LNCAP (cell line): Measurements from ENCODE around the gene NEK6.

ENCODE experiments used
- CTCF ChIP-seq: fragments of 450-650 bp; IDR thresholded peaks from 2 replicates; pipeline ENCODE4 v1.5.1; 2017; ENCODE audit warnings: mild to moderate bottlenecking

NEK6 gene

GRCh38 chr9:124285490-124285889, 27.7 kb downstream of the NEK6 start:
- TF ChIP-seq CTCF, result no peak

- no peak for TF ChIP-seq CTCF
Measured at GRCh38 chr9:124285903-124286291, 28.1 kb downstream of the NEK6 start.

- no peak for TF ChIP-seq CTCF
Measured at GRCh38 chr9:124286292-124286931, 28.7 kb downstream of the NEK6 start.

- TF ChIP-seq CTCF, result no peak
Measured at GRCh38 chr9:124290053-124290591, 32.4 kb downstream of the NEK6 start.

GRCh38 chr9:124290743-124291554, 33.2 kb downstream of the NEK6 start:
- TF ChIP-seq CTCF, result no peak

GRCh38 chr9:124291801-124292396, 34.1 kb downstream of the NEK6 start:
- no peak for TF ChIP-seq CTCF

GRCh38 chr9:124292696-124293593, 35.2 kb downstream of the NEK6 start:
- TF ChIP-seq CTCF, result no peak
